ENCODE measurements around the gene C1QTNF1.
"Not testable (repeated sequence)": the region's sequence is repeated elsewhere in the genome, so short reads cannot be mapped to it uniquely, and the experiment has no call there.

Gene C1QTNF1

GRCh38 chr17:79027274-79027924 lies 3.4 kb downstream of the C1QTNF1 start:
- no peak for DNase-seq (ENCODE audit: low read depth)

DNA sequence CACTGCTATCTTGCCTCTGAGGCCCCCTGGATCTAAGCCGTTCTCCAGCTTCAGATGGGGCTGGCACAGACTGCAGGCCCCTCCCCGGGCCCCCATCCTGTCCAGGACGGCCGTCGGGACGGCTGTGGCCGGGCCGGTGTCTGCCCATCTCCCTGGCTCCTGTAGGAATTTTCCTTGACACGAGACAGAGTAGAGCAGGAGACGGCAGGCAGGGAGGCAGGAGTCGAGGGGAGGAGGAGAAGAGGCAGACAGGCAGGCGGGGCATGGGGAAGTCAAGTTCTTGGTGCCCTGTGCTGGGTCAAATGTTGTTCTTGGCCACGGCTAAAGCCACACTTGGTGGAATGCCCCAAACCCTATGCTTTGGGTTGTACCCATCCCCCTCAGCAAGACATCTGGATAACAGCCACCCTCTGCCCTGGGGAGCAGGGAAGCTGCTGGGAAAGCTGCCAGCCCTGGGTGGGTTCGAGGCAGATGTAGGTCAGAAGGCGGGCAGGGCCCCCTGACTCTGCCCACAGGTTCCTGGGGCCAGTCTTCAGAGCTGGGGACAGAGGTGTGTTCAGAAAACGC lies 4.0 kb downstream of the C1QTNF1 start:
- no peak for DNase-seq (ENCODE audit: low read depth)
- H3K4me3 ChIP-seq (ENCODE audit: low read depth, low read length) = no peak overlapping the region
- TF ChIP-seq, protein P1, sequence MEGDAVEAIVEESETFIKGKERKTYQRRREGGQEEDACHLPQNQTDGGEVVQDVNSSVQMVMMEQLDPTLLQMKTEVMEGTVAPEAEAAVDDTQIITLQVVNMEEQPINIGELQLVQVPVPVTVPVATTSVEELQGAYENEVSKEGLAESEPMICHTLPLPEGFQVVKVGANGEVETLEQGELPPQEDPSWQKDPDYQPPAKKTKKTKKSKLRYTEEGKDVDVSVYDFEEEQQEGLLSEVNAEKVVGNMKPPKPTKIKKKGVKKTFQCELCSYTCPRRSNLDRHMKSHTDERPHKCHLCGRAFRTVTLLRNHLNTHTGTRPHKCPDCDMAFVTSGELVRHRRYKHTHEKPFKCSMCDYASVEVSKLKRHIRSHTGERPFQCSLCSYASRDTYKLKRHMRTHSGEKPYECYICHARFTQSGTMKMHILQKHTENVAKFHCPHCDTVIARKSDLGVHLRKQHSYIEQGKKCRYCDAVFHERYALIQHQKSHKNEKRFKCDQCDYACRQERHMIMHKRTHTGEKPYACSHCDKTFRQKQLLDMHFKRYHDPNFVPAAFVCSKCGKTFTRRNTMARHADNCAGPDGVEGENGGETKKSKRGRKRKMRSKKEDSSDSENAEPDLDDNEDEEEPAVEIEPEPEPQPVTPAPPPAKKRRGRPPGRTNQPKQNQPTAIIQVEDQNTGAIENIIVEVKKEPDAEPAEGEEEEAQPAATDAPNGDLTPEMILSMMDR (IDR thresholded peaks at IDR 0.05; ENCODE audit: insufficient read depth, low read depth, low read length, missing control alignments) = no peak

More at GRCh38 chr17:79027274-79027924, 3.4 kb downstream of the C1QTNF1 start:
- TF ChIP-seq, protein P1 (IDR thresholded peaks at IDR 0.05; ENCODE audit: insufficient read depth, low read depth, low read length, missing control alignments) = no peak
- no peak overlapping the region for H3K4me3 ChIP-seq (ENCODE audit: low read depth, low read length)

DNA sequence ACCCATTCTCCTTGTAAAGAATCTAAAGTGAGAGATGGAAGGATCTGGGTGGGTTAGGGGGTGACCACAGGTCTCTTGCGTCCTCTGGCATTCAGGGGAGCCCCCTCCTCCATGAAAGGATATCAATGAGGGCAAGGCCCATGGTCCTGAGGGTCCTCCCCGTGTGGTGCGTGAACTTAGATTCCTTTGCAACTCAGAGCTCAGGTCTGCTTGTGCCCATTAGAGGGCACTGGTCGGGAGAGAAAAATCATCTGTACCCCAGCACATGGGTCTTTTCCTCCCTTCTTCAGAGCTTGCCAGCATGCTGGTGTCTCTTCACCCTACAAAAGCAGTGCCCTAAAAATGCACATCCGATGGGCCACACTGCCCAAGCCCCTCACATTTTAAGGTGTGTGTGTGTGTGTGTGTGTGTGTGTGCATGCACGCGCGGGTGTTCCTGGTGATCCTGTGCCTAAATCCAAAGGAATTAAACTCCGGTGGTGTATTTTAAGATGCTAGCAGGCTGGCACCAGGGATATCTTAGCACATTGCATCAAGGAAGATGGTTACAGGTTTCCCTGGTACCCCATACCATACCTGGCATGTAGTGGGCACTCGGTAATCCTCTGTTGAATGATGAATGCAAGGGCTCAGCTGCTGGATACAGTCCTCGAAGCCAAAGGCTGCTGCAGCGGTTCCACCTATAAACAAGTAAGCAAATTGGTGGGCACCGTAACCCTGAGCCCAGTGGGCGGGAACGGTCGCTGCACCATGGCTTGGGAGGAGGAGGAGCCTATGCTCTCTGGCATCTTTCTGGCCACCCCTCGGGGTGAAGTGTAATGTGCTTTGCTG lies 4.7 kb downstream of the C1QTNF1 start:
- TF ChIP-seq, protein P1 (IDR thresholded peaks at IDR 0.05; ENCODE audit: insufficient read depth, low read depth, low read length, missing control alignments) = no peak
- no peak for DNase-seq (ENCODE audit: low read depth)
- no peak overlapping the region for H3K4me3 ChIP-seq (ENCODE audit: low read depth, low read length)

- H3K4me3 ChIP-seq (ENCODE audit: low read depth, low read length) = no peak overlapping the region
- no peak for DNase-seq (ENCODE audit: low read depth)
- TF ChIP-seq, protein P1 (IDR thresholded peaks at IDR 0.05; ENCODE audit: insufficient read depth, low read depth, low read length, missing control alignments) = no peak
Measured at GRCh38 chr17:79029327-79030009, 5.5 kb downstream of the C1QTNF1 start.

- not testable (repeated sequence) for H3K4me3 ChIP-seq (ENCODE audit: low read depth, low read length); DNase-seq (ENCODE audit: low read depth)
Measured at GRCh38 chr17:79030636-79031035, 6.7 kb downstream of the C1QTNF1 start.

DNA sequence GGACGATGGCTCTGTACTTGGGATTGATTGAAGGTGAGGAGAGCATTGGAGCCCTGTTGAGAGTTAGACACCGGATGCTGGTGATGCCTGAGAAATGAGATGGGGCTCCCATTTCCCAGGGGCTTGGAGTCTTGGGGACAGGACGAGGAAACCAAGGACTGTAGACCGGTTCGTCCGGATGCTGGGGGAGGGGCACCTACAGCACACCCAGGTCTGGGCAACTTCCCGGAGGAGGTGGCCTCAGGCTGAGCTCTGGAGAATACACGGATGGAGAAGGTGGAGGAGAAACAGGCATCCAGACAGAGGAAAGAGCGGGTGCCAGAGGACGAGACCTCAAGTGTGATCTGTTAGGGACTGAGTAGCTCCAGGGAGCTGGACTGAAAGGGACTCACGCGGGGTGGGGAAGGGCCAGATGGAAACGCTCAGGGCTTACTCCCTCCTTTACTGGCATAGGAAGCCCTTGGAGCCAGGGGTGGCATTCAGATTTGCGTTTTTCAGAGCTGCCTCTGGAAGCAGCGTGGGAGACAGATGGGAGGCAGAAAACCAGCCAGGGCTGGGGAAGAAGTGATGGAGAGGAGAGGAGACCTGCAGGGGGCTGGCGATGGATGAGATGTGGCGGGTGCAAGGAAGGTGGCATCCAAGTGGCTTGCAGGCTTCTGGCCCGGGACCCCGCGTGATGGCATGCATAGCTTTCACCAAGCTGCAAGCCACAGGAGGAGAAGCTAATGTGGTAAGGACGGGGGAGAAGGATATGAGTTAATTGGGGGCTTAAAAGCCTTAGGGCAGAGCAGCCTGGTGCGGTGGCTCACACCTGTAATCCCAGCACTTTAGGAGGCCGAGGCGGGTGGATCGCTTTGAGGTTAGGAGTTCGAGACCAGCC lies 8.3 kb downstream of the C1QTNF1 start:
- TF ChIP-seq, protein P1 (IDR thresholded peaks at IDR 0.05; ENCODE audit: insufficient read depth, low read depth, low read length, missing control alignments) = no peak
- no peak for DNase-seq (ENCODE audit: low read depth)
- H3K4me3 ChIP-seq (ENCODE audit: low read depth, low read length) = no peak overlapping the region

All from GM12865 (cell line).